Ishikawa (cell line): ENCODE results near the gene CSNK1A1L.

ENCODE experiments used
- CEBPB ChIP-seq: IDR thresholded peaks from 2 replicates; pipeline ENCODE4 v1.6.1; 2012
- EP300 ChIP-seq: IDR thresholded peaks from 2 replicates; pipeline ENCODE4 v1.6.1; 2012; ENCODE audit warnings: borderline replicate concordance
- MAX ChIP-seq: IDR thresholded peaks from 2 replicates; pipeline ENCODE4 v1.6.1; 2012
- REST ChIP-seq: IDR thresholded peaks from 2 replicates; pipeline ENCODE4 v1.6.1; 2012; ENCODE audit warnings: low read depth, mild to moderate bottlenecking
- TAF1 ChIP-seq: IDR thresholded peaks from 2 replicates; pipeline ENCODE4 v1.6.1; 2012; ENCODE audit warnings: low read depth, mild to moderate bottlenecking

GRCh38 chr13:37074703-37075102, 30.8 kb downstream of the CSNK1A1L start:
- no peak for TF ChIP-seq EP300
- TF ChIP-seq TAF1, result no peak
- TF ChIP-seq REST, result no peak
- TF ChIP-seq CEBPB, result no peak
- TF ChIP-seq MAX, result no peak
